GM18517 (cell line): Measurements from ENCODE around the gene SYCE1.

ENCODE experiments used
- ATAC-seq: cut with Tn5 transposase; IDR thresholded peaks from one replicate; pipeline ENCODE4 v1.9.1; 2021; ENCODE audit warnings: mild to moderate bottlenecking, moderate library complexity; ENCODE audit not compliant: unreplicated experiment

Gene SYCE1

GRCh38 chr10:133516057-133516456 is 49.3 kb downstream of the SYCE1 start:
- no peak for ATAC-seq

DNA sequence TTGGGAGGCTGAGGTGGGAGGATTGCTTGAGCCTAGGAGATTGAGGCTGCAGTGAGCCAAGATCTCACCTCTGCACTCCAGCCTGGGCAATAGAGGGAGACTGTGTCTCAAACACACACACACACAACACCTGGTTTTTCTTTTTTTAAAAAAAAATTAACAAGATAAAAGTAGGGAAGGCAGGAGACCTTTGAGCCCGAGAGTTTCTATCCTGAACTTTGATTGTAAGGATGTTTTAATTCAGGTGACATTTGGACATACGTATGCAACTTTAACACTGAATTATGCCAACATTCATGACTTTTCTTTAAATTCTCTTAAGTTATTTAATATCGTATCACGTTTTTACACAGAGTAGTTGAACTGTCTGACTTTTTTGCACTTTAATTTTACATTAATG is 49.9 kb downstream of the SYCE1 start:
- ATAC-seq = no peak

DNA sequence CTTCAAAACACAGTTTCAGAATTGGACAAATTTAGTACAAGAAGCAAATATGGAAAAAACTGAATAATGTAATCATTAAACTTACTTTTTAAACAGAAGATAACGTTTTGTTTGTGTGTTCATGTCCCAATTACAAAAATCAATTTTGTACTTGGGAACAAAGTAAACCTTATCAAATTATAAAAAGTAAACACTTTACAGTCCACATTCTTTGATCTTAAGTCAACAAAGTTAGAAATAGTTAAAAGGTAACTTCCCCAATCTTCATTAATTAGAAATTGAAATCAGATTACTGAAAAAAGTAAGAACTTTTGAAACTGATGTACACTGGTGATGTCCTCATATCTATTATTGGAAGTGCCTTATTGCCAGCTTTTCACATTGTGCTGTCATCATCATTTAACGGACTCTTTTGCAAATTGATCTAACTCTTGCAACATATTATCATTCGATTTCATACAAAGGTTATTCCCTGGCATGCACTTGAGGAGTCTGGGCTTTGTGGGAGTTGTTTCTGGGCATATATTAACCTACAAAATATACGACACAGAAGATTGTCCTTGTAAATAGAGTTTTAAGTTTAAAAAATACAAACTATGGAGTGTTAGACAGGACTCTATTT is 53.4 kb downstream of the SYCE1 start:
- no peak for ATAC-seq

DNA sequence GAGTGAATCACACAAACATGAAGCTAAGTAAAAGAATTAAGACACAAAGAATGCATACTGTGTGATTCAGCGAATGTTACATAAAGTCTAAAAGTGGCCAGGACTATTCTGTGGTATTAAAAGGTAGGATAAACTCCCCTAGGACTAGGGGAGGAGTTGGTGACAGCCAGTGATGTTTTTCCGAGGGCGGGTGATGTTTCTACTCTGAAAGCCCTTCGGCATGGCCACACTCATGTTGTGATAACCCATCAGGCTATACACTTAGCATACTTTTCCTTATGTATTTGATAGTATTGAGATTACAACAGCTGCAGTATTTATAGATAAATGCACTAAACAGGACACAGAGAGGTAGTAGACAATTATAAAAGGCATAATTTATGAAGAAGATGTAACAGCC is 54.0 kb downstream of the SYCE1 start:
- no peak for ATAC-seq

DNA sequence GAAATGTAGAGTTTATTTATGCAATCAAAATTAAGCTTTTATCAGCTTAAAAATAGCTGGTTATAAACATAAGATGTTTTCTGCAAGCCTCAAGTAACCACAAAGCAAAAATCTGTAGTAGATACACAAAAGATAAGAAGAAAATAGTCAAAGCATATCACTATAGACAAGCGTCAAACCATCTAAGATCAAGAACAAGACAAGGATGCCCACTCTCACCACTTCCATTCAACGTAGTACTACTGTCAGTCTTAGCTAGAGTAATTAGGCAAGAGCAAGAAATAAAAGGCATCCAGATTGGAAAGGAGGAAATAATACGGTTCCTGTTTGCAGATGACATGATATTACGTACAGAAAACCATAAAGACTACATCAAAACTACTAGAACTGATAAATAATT is 55.7 kb downstream of the SYCE1 start:
- no peak for ATAC-seq
